H1 (cell line): Measurements from ENCODE around the gene RPS6KA5. TPM values are rescaled to one million over a fixed set of nuclear protein-coding genes. Genes with fewer than 3 reads are reported as not detected.

Source experiments
- CTCF ChIA-PET: fragments of 300-600 bp; sonication (Branson Sonifier 250); formaldehyde crosslinking; loops from one replicate; lab custom pipeline; 2021; ENCODE audit not compliant: partially characterized antibody; lab: Charles Lee
- POLR2A ChIA-PET: fragments of 300-600 bp; sonication (Branson Sonifier 250); formaldehyde crosslinking; loops from one replicate; lab custom pipeline; 2021; ENCODE audit warnings: inconsistent platforms; ENCODE audit not compliant: partially characterized antibody; lab: Charles Lee
- DNase-seq, 2 experiments: peaks; one replicate each; pipeline versions ENCODE4 v3.0.0 to v3.0.0-alpha.2; 2010 to 2022; ENCODE audit warnings: low spot score in 2 of 2, low read depth in 1 of 2, mixed read lengths in 1 of 2
- FAIRE-seq: peaks from 2 replicates; lab custom pipeline; 2011; peaks lifted over from hg19 to GRCh38; lab: Jason Lieb, UNC
- H2AFZ ChIP-seq: 2 replicates; pipeline ENCODE4 v1.8.1; 2012; ENCODE audit warnings: low read length, inconsistent platforms
- H2AK5ac ChIP-seq: 2 replicates; pipeline ENCODE4 v1.6.1; 2013; ENCODE audit warnings: low read depth, low read length
- H2BK120ac ChIP-seq: replicated peaks from 2 replicates; pipeline ENCODE3; 2013; ENCODE audit warnings: low read depth, low read length, inconsistent platforms
- H2BK12ac ChIP-seq: 2 replicates; pipeline ENCODE4 v1.6.1; 2013; ENCODE audit warnings: low read depth, low read length
- H2BK15ac ChIP-seq: 2 replicates; pipeline ENCODE4 v1.6.1; 2013; ENCODE audit warnings: low read length
- H2BK20ac ChIP-seq: 2 replicates; pipeline ENCODE4 v1.6.1; 2013; ENCODE audit warnings: low read length
- H2BK5ac ChIP-seq: 2 replicates; pipeline ENCODE4 v1.6.1; 2013; ENCODE audit warnings: low read depth, low read length
- H3K14ac ChIP-seq: 2 replicates; pipeline ENCODE4 v1.6.1; 2013; ENCODE audit warnings: inconsistent platforms; ENCODE audit not compliant: insufficient read length
- H3K18ac ChIP-seq: 2 replicates; pipeline ENCODE4 v1.6.1; 2013; ENCODE audit warnings: low read length; ENCODE audit errors: extremely low read depth
- H3K23ac ChIP-seq: 2 replicates; pipeline ENCODE4 v1.6.1; 2013; ENCODE audit warnings: inconsistent platforms; ENCODE audit not compliant: insufficient read length
- H3K23me2 ChIP-seq: 2 replicates; pipeline ENCODE4 v1.6.1; 2013; ENCODE audit warnings: low read depth, low read length
- H3K27ac ChIP-seq: 2 replicates; pipeline ENCODE4 v1.6.1; 2011; ENCODE audit warnings: low read depth, low read length, inconsistent platforms
- H3K27me3 ChIP-seq, 4 experiments: replicated peaks in 1 of 4; 1 replicate in 1 of 4; 2 replicates in 3 of 4; pipeline versions ENCODE4 v1.6.1 to v1.8.1; 2011 to 2013; ENCODE audit warnings: low read length in 3 of 4, mild to moderate bottlenecking in 3 of 4, inconsistent platforms in 2 of 4, mixed read lengths in 2 of 4, moderate library complexity in 1 of 4; ENCODE audit not compliant: control insufficient read depth in 3 of 4, insufficient read depth in 3 of 4; ENCODE audit errors: extremely low read depth in 1 of 4
- H3K36me3 ChIP-seq, 4 experiments: 2 replicates each; pipeline versions ENCODE4 v1.6.1 to v1.8.1; 2011 to 2013; ENCODE audit warnings: mild to moderate bottlenecking in 4 of 4, low read length in 3 of 4, moderate library complexity in 2 of 4, control low read depth in 1 of 4, inconsistent platforms in 1 of 4; ENCODE audit not compliant: insufficient read depth in 4 of 4, control insufficient read depth in 2 of 4
- H3K4ac ChIP-seq: replicated peaks from 2 replicates; pipeline ENCODE3; 2013; ENCODE audit warnings: low read length, low read depth, mixed read lengths, inconsistent platforms; ENCODE audit not compliant: insufficient read length
- H3K4me1 ChIP-seq, 4 experiments: replicated peaks in 1 of 4; 1 replicate in 1 of 4; 2 replicates in 3 of 4; pipeline versions ENCODE4 v1.6.1 to v1.8.1; 2011 to 2013; ENCODE audit warnings: low read length in 3 of 4, inconsistent platforms in 2 of 4, mixed read lengths in 1 of 4; ENCODE audit not compliant: insufficient read depth in 4 of 4, control insufficient read depth in 3 of 4
- H3K4me2 ChIP-seq, 2 experiments: 2 replicates each; pipeline versions ENCODE4 v1.6.1 to v1.8.1; 2011 to 2013; ENCODE audit warnings: low read depth in 2 of 2, low read length in 2 of 2, control low read depth in 1 of 2, inconsistent platforms in 1 of 2, mild to moderate bottlenecking in 1 of 2; ENCODE audit not compliant: insufficient read depth in 1 of 2
- H3K4me3 ChIP-seq, 4 experiments: fragments of 200-600, 300-600 bp in 1 of 4; sonication (generic), shearing (Covaris generic), sonication (Bioruptor Twin) in 1 of 4; 2 replicates each; pipeline versions ENCODE4 v1.5.1 to v1.8.1; 2011 to 2016; ENCODE audit warnings: low read length in 4 of 4, low read depth in 3 of 4, control low read depth in 2 of 4, inconsistent platforms in 2 of 4, mild to moderate bottlenecking in 2 of 4, mixed read lengths in 1 of 4, moderate library complexity in 1 of 4; ENCODE audit not compliant: insufficient read depth in 2 of 4; ENCODE audit errors: extremely low read depth in 1 of 4
- H3K56ac ChIP-seq: replicated peaks from 2 replicates; pipeline ENCODE3; 2013; ENCODE audit warnings: low read depth, mild to moderate bottlenecking, mixed read lengths, low read length, inconsistent platforms; ENCODE audit not compliant: insufficient read length
- H3K79me1 ChIP-seq: 2 replicates; pipeline ENCODE4 v1.6.1; 2013; ENCODE audit warnings: low read depth, low read length, control low read depth
- H3K79me2 ChIP-seq, 2 experiments: 2 replicates each; pipeline versions ENCODE4 v1.6.1 to v1.8.1; 2012 to 2013; ENCODE audit warnings: low read length in 2 of 2, mild to moderate bottlenecking in 2 of 2, inconsistent platforms in 1 of 2; ENCODE audit not compliant: insufficient read depth in 2 of 2, control insufficient read depth in 1 of 2
- H3K9ac ChIP-seq, 4 experiments: replicated peaks in 1 of 4; 1 replicate in 1 of 4; 2 replicates in 3 of 4; pipeline versions ENCODE4 v1.6.1 to v1.8.1; 2011 to 2013; ENCODE audit warnings: low read depth in 3 of 4, low read length in 3 of 4, control low read depth in 2 of 4, mild to moderate bottlenecking in 2 of 4, moderate library complexity in 2 of 4, inconsistent platforms in 1 of 4; ENCODE audit errors: extremely low read depth in 1 of 4
- H3K9me3 ChIP-seq, 2 experiments: 2 replicates each; pipeline versions ENCODE4 v1.6.1 to v1.8.1; 2012 to 2013; ENCODE audit warnings: mild to moderate bottlenecking in 2 of 2, moderate library complexity in 2 of 2, control low read depth in 1 of 2, inconsistent platforms in 1 of 2, low read depth in 1 of 2, low read length in 1 of 2, mixed read lengths in 1 of 2; ENCODE audit not compliant: insufficient read depth in 2 of 2
- H4K20me1 ChIP-seq, 2 experiments: replicated peaks in 1 of 2; 2 replicates each; pipeline versions ENCODE3 to v1.8.1; 2011 to 2013; ENCODE audit warnings: inconsistent platforms in 2 of 2, low read length in 2 of 2, mild to moderate bottlenecking in 1 of 2; ENCODE audit not compliant: insufficient read depth in 2 of 2, control insufficient read depth in 1 of 2
- H4K5ac ChIP-seq: 2 replicates; pipeline ENCODE4 v1.6.1; 2013; ENCODE audit warnings: low read length, low read depth, mixed read lengths, inconsistent platforms; ENCODE audit not compliant: insufficient read length
- H4K8ac ChIP-seq: 2 replicates; pipeline ENCODE4 v1.8.0; 2013; ENCODE audit warnings: mild to moderate bottlenecking, moderate library complexity, low read length, inconsistent platforms; ENCODE audit not compliant: insufficient read depth; ENCODE audit errors: extremely low read depth
- H4K91ac ChIP-seq: replicated peaks from 2 replicates; pipeline ENCODE3; 2013; ENCODE audit warnings: low read length, mixed read lengths, inconsistent platforms; ENCODE audit not compliant: insufficient read length
- CHD2 ChIP-seq: IDR thresholded peaks from 2 replicates; pipeline ENCODE4 v1.6.1; 2012; ENCODE audit warnings: low read length, improper control_type of control experiment
- GABPA ChIP-seq: IDR thresholded peaks from 2 replicates; pipeline ENCODE4 v1.6.1; 2011; ENCODE audit warnings: mild to moderate bottlenecking, low read length, moderate library complexity, borderline replicate concordance; ENCODE audit not compliant: insufficient read depth
- JUN ChIP-seq: IDR thresholded peaks from 2 replicates; pipeline ENCODE4 v1.6.1; 2011; ENCODE audit warnings: low read depth, mild to moderate bottlenecking, improper control_type of control experiment, low read length
- KDM4A ChIP-seq: IDR thresholded peaks from one replicate; pipeline ENCODE4 v1.7.1; 2012; ENCODE audit warnings: low read depth, mild to moderate bottlenecking, moderate library complexity, low read length, inconsistent platforms; ENCODE audit not compliant: severe bottlenecking
- PHF8 ChIP-seq: fragments of 200-600 bp; sonication (generic); conservative IDR thresholded peaks from 2 replicates; pipeline ENCODE4 v1.7.1; 2012; ENCODE audit warnings: low read depth, mild to moderate bottlenecking, inconsistent platforms, low read length, moderate library complexity
- POLR2A ChIP-seq, 2 experiments: IDR thresholded peaks; 1 replicate in 1 of 2; 2 replicates in 1 of 2; pipeline ENCODE4 v1.6.1; 2011; ENCODE audit warnings: low read depth in 2 of 2, low read length in 2 of 2, mild to moderate bottlenecking in 2 of 2; ENCODE audit errors: control extremely low read depth in 1 of 2
- RBBP5 ChIP-seq: IDR thresholded peaks from 2 replicates; pipeline ENCODE4 v1.7.1; 2012; ENCODE audit warnings: low read depth, mild to moderate bottlenecking, inconsistent platforms, low read length, moderate library complexity, borderline replicate concordance
- RFX5 ChIP-seq: IDR thresholded peaks from 2 replicates; pipeline ENCODE4 v1.6.1; 2011; ENCODE audit warnings: low read depth, low read length, improper control_type of control experiment, borderline replicate concordance
- TCF12 ChIP-seq: IDR thresholded peaks from 2 replicates; pipeline ENCODE4 v1.6.1; 2011; ENCODE audit warnings: low read depth, mild to moderate bottlenecking, low read length
- TEAD4 ChIP-seq: IDR thresholded peaks from 2 replicates; pipeline ENCODE4 v1.6.1; 2012; ENCODE audit warnings: low read depth, low read length, inconsistent platforms, mixed read lengths
- YY1 ChIP-seq: IDR thresholded peaks from 2 replicates; pipeline ENCODE4 v1.6.1; 2011; ENCODE audit warnings: low read depth, mild to moderate bottlenecking, low read length
- WGBS, 2 experiments: shearing (Covaris generic) in 1 of 2; methylation state at CpG; one replicate each; pipeline versions ENCODE4 v1.1.6 to v1.1.7; 2013 to 2015; ENCODE audit warnings: low lambda C conversion rate in 2 of 2, mixed read lengths in 2 of 2, inconsistent platforms in 1 of 2, low coverage in 1 of 2, missing lambda C conversion rate in 1 of 2; ENCODE audit not compliant: insufficient replicate concordance in 2 of 2, insufficient coverage in 1 of 2, insufficient read length in 1 of 2; ENCODE audit errors: extremely low coverage in 1 of 2, missing lambda C conversion rate in 1 of 2; 5-methylcytosine and 5-hydroxymethylcytosine counted together
- polyA plus RNA-seq, 7 experiments: library from polyadenylated mRNA; depleted of rRNA in 3 of 7; stranded (reverse) in 5 of 7; unstranded in 2 of 7; fragments of >200 nt in 5 of 7; fragments of 200-250 nt in 2 of 7; gene quantifications; 1 replicate in 5 of 7; 2 replicates in 1 of 7; 4 replicates in 1 of 7; pipeline versions ENCODE4 v1.2.1 to v1.2.3, GENCODE V29; 2011 to 2013; ENCODE audit warnings: missing spikeins in 2 of 7, mixed read lengths in 2 of 7
- total RNA-seq: library from RNA; stranded (reverse); fragmentation: NEBNext Ultra II Directional; extraction: Animal tissue kit (Norgen Biotek cat#: 25700); gene quantifications from 2 replicates; pipeline ENCODE4 v1.2.1, GENCODE V29; 2021

RPS6KA5 gene
- total and polyA plus RNA-seq, 2 of the 8 experiments (the other 6 are each of a cell fraction or from before 2014, with no cell fraction given): 0.85 to 3.1 TPM

GRCh38 chr14:90891326-90891725 is 169.1 kb downstream of the RPS6KA5 start:
- H3K18ac ChIP-seq: no peak overlapping the region
- no peak for FAIRE-seq
- POLR2A ChIA-PET: interaction anchor here (0.6 kb wide), 1 partner anchor 904 kb away, joined by 3 read pairs; no protein-coding TSS in a partner anchor

More at GRCh38 chr14:90891326-90891725, 169.1 kb downstream of the RPS6KA5 start:
- Histone ChIP-seq H3K4me2 (no peak overlapping the region), H3K79me2 (no peaks in the 10 kb centered on the region), H2BK12ac (no peak overlapping the region), H3K27ac (no peak overlapping the region), H3K4me3 (no peak overlapping the region), H3K14ac (no peak overlapping the region), H2BK15ac (no peak overlapping the region), H4K5ac (no peak overlapping the region), H3K9ac (no peak overlapping the region), H3K36me3 (no peaks in the 10 kb centered on the region), H3K23me2 (no peaks in the 10 kb centered on the region), H4K20me1 (no peaks in the 10 kb centered on the region), H2BK20ac (no peak overlapping the region), H4K91ac (no peak overlapping the region), H3K56ac (no peak overlapping the region), H2BK120ac (no peak overlapping the region), H3K4me1 (no peaks in the 10 kb centered on the region), H3K79me1 (no peaks in the 10 kb centered on the region), H2BK5ac (no peak overlapping the region), H3K23ac (no peak overlapping the region), H3K9me3 (no peaks in the 10 kb centered on the region), H3K4ac (no peak overlapping the region), H2AFZ (no peak overlapping the region)
- CTCF ChIA-PET: interaction anchor here (0.8 to 4.3 kb wide), 4 partner anchors 12 to 397 kb away, joined by 3 to 28 read pairs (median 5); no protein-coding TSS in a partner anchor
- DNase-seq: no peak
- TF ChIP-seq TCF12 (no peak), PHF8 (no peak), JUN (no peak), RBBP5 (no peak), TEAD4 (no peak), RFX5 (no peak), POLR2A (IDR thresholded peaks at IDR 0.05; ENCODE audit: control extremely low read depth in 1 of 2, low read depth in 2 of 2, low read length in 2 of 2) (no peak), CHD2 (no peak), KDM4A (no peak), YY1 (no peak), GABPA (no peak)
- TF ChIP-seq, all 59 proteins: peak for 0
- 38% methylated on average over 1 of the region's 1 CpG; no CpG with 5 or more reads in 1 of the 2 experiments for WGBS, 2 experiments
- no peaks in the 10 kb centered on the region for H3K27me3 ChIP-seq
- no peak overlapping the region for H2AK5ac ChIP-seq
- no peak overlapping the region for H4K8ac ChIP-seq
